ENCODE measurements around the gene COL25A1.

GRCh38 chr4:109155682-109156283, 146.7 kb downstream of the COL25A1 start:
- TF ChIP-seq, protein P1, sequence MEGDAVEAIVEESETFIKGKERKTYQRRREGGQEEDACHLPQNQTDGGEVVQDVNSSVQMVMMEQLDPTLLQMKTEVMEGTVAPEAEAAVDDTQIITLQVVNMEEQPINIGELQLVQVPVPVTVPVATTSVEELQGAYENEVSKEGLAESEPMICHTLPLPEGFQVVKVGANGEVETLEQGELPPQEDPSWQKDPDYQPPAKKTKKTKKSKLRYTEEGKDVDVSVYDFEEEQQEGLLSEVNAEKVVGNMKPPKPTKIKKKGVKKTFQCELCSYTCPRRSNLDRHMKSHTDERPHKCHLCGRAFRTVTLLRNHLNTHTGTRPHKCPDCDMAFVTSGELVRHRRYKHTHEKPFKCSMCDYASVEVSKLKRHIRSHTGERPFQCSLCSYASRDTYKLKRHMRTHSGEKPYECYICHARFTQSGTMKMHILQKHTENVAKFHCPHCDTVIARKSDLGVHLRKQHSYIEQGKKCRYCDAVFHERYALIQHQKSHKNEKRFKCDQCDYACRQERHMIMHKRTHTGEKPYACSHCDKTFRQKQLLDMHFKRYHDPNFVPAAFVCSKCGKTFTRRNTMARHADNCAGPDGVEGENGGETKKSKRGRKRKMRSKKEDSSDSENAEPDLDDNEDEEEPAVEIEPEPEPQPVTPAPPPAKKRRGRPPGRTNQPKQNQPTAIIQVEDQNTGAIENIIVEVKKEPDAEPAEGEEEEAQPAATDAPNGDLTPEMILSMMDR (IDR thresholded peaks at IDR 0.05; ENCODE audit: low read depth, low read length, missing input control), result no peak
- TF ChIP-seq EGR1 (IDR thresholded peaks at IDR 0.05; ENCODE audit: low read depth in 2 of 2) (no peak), MAX (IDR thresholded peaks at IDR 0.05) (no peak), SP1 (IDR thresholded peaks at IDR 0.05) (no peak), RAD21 (IDR thresholded peaks at IDR 0.05) (no peak), RXRA (IDR thresholded peaks at IDR 0.05) (no peak), FOXA1 (IDR thresholded peaks at IDR 0.05) (no peak)
